GM18517 (cell line): ENCODE measurements around the gene ZBED5.
"Not testable (repeated sequence)": the region's sequence is repeated elsewhere in the genome, so short reads cannot be mapped to it uniquely, and the experiment has no call there.

Experiments used
- ATAC-seq: cut with Tn5 transposase; IDR thresholded peaks from one replicate; pipeline ENCODE4 v1.9.1; 2021; ENCODE audit warnings: mild to moderate bottlenecking, moderate library complexity; ENCODE audit not compliant: unreplicated experiment

ZBED5 gene

DNA sequence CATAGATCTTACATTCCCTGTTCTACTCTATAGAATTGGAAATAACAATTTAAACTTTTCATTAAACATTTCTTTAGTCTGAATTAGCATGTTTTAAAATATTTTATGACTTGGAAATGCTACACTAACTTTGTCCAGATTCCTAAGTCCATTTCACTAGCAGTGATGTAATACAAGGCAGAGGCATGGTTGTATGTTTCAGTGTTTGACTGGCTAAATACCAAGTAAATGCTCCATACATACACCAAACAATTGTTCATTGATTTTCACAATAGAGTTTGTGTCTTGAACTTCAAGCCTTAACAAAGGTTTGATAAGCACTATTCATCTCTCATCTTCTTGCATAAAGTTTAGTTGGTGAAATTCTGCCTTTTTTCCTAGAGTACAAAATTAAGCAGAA, 13.5 kb downstream of the ZBED5 start:
- ATAC-seq: no peak

DNA sequence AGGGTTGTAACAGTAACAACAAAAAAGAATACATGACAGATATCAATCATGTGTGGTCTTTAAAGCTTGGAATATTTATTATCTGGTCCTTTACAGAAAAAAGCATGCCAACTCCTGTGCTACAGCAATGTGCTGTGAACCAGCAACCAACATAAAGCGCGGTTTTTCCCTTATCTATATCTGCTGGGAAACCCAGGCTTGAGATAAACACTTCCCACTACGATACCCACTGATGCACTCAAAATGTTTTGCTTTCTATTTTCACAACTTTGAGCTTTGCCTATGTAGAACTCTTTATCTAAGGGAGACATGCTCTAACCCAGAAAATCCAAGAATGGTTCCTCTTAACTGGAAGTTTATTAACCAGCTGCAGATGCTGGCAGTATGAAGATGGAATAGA, 19.0 kb downstream of the ZBED5 start:
- no peak for ATAC-seq

DNA sequence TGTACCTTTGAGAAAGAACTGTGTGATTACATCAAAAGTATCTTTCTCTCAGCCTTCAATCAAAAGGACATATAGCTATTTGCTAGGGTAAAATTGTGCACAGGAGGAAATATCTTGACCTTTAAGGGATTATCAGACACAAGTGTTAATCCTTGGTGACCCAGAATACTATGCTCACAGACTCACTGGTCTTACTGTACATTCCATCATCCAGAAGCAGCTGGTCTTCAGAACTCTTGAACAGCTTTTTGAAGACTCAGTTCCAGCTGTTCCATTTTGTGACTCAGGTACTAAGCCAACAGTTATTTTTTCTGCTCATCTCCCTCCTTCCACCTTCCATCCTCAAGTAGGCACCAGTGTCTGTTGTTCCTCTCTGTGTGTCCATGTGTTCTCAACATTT, 19.8 kb downstream of the ZBED5 start:
- ATAC-seq: no peak

DNA sequence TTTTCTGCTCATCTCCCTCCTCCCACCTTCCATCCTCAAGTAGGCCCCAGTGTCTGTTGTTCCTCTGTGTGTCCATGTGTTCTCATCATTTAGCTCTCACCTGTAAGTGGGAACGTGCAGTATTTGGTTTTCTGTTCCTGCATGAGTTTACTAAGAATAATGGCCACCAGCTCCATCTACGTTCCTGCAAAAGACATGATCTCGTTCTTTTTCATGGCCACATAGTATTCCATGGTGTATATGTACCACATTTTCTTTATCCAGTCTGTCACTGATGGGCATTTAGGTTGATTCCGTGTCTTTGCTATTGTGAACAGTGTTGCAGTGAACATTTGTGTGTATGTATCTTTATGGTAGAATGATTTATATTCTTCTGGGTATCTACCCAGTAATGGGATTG, 21.0 kb downstream of the ZBED5 start:
- not testable (repeated sequence) for ATAC-seq

DNA sequence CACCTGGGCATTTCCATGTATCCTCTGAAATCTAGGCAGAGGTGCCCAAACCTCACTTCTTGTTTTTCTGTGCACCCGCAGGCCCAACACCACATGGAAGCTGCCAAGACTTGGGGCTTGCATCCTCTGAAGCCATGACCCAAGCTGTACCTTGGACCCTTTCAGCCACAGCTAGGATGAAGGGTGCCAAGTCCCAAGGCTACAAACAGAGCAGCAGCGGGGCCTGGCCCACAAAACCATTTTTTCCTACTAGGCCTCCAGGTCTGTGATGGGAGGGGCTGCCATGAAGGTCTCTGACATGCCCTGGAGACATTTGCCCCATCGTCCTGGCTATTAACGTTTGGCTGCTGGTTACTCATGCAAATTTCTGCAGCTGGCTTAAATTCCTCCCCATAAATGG, 28.7 kb downstream of the ZBED5 start:
- ATAC-seq: no peak

DNA sequence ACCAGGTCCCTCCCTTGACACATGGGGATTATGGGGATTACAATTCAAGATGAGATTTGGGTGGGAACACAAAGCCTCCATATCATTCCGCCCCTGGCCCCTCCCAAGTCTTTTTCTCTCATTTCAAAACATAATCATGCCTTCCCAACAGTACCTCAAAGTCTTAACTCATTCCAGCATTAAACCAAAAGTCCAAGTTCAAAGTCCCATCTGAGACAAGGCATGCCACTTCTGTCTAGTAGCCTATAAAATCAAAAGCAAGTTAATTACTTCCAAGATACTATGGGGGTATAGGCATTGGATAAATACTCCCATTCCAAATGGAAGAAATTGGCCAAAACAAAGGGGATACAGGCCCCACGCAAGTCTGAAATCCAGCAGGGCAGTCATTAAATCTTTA, 29.5 kb downstream of the ZBED5 start:
- no peak for ATAC-seq

DNA sequence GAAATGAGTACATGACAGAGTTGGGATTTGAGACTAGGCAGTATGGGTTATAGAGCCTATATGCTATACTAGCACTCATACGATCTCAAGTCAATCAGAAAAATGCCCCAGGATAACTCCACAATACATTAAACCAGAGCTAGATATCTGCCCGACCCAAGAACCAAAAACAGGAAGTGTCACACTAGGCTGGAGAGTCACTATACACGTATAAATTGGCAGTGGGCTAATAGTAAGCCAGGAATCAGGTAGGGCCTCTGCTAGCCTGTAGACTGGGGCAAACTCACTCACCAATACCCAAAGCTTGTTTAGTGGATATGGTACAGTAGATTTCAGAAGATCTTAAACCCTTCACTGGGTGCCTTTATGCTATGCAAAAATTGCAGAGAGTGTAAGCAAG, 33.0 kb downstream of the ZBED5 start:
- peak; percentile 59 for ATAC-seq

DNA sequence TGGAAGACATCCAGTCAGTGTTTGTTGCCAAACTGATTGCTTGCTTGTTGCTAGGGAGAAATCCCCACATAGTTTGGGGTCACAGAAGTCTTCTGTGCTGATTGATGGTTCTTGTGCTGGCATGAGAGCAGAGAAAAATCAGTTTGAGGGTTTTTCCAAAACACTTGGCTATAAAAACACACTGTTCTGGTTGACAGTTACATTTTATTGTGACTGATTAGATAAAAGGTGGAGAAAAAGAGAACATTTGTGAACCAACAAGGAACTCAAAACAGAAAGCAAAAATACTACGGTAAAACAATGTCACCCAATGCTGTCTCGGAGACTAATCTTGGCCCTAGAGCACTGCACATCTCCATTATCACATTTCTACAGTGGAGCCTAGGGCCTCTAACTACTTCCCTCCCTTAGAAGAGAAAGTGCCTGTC, 34.7 kb downstream of the ZBED5 start:
- ATAC-seq: no peak

DNA sequence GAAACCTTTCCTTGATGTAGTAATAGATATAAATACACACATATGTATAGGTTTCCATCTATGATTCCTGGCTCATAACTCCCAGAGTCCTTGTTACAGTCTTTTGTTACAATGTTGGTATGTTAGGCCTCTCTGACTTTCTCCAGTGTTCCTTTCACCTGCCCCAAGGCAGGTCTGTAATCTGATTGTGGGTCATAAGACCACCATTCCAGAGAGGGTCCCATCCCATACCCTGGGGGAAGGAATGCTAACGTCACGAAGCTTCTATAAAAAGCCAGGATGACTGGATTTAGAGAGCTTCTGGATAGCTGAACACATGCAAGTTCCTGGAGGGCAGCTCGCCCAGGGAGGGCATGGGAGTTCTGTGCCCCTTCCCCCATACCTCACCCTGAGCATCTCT, 35.4 kb downstream of the ZBED5 start:
- ATAC-seq: not testable (repeated sequence)

DNA sequence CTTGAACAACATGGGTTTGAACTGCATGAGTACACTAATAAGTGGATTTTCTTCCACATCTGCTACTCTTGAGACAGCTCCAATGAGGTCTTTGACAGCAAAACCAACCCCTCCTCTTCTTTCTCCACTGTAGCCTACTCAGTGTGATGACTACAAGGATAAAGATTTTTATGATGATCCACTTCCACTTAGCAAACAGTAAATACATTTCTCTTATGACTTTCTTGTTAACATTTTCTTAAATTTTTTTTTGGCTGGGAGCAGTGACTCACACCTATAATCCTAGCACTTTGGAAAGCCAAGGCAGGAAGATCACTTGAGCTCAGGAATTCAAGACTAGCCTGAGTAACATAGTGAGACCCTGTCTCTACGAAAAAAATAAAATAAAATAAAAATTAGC, 39.3 kb downstream of the ZBED5 start:
- ATAC-seq: no peak

DNA sequence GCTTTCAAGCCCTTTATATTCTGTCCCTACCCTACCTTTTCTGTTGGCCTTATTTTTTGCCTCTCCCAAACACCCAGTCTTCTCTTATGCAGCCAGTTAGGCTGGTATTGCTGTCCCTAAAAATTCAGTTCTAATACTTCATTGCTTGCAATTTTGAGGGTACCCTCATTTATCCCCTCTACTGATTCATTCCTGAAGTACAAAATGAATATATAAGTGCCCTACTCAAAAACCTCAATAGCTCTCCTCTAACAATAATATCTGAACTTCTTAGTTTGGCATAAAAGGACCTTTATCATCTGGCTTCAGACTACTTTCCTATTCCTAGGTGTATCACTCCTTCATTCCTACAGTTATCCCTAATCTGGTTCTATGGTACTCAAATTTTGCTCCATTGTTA, 43.9 kb downstream of the ZBED5 start:
- ATAC-seq: no peak

DNA sequence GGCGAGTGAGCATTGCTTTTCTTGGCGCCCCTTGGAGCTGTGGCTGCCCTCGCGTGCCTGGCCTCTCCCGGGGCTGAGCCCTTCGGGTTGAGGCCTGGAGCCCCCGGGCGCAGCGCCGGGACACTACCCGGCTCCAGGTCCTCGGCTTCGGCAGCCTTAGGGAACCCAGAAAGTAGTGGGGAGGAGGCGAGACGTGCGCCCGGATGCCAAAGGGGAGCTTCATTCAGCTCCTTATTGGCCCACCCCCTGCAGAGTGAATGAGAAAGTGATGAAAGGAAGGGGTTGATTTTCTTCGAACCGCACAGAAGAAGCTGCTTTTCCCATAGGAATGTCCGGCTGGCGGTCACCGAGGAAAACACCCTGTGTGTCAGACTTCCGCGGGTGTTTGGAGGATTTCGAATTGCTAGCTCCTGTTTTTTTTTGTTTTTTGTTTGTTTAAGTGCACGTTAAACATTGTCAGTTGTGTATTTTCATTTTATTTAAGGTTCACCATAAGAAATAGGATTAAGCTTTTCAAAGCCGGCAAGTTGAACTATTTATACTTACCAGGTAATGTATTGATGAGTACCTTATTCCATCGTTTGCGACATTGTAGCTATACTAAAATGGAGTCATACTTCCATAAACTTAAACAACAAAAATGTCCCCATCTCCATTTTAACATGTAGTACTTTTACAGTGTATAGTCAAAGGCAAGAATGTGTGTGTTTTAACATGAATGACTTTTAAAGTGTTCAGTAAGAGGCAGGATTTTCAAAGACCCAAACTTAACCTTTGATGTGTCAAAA, 48.3 kb downstream of the ZBED5 start:
- peak; percentile 15 for ATAC-seq

DNA sequence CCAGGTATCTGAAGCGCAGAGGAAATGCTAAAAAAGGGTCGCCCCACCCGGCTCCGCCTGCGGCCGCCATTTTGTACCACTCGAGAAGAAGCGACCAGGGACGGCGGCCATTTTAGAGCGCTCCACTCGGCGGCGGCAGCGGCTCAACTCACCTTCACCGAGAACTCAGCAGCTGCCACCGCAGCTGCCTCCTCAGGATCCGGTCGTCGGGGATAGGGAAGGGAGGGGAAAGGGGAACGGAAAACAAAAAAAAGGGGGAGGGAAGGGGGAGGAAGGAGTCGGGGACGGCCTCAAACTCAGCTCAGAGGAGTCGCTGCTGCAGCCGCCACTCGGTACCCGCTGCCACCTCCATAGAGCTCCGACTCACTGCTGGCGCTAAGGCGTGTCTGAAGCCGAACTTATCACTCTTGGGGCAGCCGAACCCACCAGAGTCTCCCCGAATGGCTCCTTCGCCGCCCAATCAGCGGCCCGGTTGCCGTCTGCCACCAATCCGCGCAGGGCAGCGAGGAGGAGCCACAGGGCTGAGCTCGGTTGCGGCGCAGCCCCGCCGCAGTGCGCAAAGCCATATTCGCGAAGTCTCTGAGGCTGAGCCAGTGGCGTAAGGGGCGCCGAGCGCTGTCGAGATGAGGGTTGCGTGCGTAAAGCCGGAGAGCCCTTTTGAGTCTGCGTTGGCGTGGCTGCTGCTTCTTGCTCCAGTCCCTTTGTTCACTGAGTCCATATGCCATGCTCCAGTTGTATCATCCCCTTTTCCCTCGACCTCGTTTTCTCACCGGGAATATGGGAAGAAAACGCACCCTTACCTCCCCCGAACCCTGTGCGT, 49.1 kb downstream of the ZBED5 start, which contains the start of gene EIF4G2:
TSS of gene EIF4G2 (minus strand) at position 374 of the 820 bp plus-strand sequence.
- peak; percentile 90 for ATAC-seq

DNA sequence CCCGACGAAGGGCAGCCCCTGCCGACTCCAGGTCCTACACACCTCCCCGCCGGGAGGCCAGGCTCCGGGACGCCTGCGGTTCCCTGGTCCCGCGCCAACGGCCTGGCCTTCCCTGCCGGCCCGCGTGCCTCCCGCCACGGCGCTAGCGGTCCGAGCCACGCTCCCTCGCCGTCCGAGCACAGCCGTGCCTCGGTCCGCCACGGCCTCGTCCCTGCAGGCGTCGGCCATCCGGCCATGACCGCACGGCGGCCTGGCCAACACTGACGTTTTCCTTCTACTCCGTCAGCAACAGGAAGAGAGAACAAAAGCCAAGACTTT, 49.7 kb downstream of the ZBED5 start:
- no peak for ATAC-seq

DNA sequence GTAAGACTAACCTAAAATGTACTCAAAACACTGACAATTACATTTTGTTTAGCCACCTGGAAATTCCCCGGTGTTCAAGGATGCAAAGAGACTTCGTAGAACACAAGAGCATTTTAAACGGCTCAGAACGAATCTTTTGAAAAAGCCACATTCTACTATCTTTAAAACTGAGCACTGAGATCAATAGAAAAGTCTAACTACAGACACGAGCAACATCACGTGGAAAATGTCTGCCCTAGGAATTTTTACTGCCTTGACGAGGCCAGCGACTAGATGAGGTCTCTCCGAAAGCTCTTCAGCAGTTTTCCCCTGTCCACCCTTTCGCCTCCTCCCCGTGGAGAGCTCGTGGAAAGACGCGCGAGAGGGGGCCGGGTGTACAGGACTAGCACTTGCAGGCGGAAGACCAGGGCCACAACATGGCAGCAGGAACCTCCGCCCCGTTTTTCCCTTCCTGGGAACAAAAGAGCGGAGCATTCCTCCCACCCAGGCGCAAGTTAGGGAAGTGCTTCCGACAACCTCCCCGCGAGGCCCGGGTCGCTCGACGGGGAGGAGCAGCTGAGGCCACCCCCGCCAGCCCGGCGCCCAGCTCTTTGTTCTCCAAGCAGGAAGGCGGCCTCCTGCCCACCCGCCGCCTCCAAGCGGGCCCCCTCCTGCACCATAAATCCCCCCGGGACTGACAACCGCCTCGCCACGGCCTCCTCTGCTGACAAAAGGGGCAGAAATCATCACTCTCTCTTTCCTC, 50.2 kb downstream of the ZBED5 start:
- ATAC-seq: peak; percentile 2

DNA sequence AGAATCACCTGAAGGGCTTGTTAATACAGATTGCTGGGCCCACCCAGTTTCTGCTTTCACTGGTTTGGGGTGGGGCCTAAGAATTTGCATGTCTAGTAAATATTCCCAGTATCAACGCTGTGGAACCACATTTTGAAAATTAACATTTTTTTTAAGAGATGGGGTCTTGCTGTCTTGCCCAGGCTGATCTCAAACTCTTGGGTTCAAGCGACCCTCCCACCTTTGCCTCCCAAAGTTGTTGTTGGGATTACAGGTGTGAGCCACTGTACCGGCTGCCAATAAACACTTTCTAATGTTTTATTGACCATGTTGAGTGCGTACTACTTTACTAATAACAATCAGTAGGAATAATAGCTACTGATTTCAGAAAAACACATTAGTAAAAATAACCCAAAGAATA, 51.6 kb downstream of the ZBED5 start:
- ATAC-seq: no peak

DNA sequence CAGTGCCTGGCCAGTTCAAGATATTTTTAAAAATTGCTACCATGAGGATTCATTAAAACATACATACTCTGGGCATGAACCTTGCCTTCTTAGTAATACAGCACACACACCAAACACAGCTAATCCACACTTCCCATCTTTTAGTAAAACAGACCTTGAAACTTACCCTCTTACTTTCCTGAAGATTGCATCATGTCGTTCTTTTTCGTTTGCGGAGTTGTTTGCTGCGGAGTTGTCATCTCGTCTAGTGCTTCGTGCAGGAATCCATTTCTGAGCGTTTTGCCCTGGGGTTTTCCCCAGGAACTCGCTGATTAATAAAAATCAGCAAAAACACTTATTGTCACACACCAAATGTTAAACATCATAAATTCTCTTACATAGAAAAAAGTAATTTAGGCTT, 52.1 kb downstream of the ZBED5 start:
- no peak for ATAC-seq

DNA sequence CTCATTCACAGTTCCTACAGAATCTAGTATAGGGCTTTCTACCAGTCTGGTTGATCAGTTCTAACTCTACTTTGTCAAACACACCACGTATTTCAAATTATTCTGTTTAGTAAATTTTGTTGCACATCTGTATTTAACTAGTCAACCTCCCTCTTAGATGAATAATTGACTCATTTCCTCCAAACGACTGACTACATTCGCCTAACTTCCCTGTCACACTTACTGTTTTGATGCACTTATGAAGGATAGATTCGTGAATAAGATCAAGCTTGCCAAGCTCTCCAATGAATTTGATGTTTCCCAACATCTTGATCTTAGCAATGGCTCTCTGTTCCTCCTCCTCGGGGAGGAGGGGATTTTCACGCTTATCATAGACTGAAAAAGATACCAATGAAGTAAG, 54.2 kb downstream of the ZBED5 start:
- no peak for ATAC-seq
